Left kidney (tissue), 8 donors: Measurements from ENCODE around the gene LTBR. TPM values are rescaled to one million over a fixed set of nuclear protein-coding genes. Genes with fewer than 3 reads are reported as not detected.
A peak's percentile ranks its signal among the peaks of the same experiment; 100 is the strongest.
"Not testable (repeated sequence)": the region's sequence is repeated elsewhere in the genome, so short reads cannot be mapped to it uniquely, and the experiment has no call there.

Experiments
- DNase-seq: peaks from one replicate; pipeline ENCODE4 v3.0.0-alpha.2; 2013
- long read RNA-seq, 8 donors: transcript quantifications; one replicate each; lab custom pipeline, GENCODE V29; 2026
- polyA plus RNA-seq: library from polyadenylated mRNA; unstranded; fragments of 120-200 nt; gene quantifications from one replicate; pipeline ENCODE4 v1.2.1, GENCODE V29; 2013; ENCODE audit not compliant: insufficient read length

LTBR gene
- 58.2 TPM for polyA plus RNA-seq
- long read RNA-seq, donor 1, transcript LTBR-201 (10 exons, 2,260 nt), result major isoform, 10 of 34 reads
- long read RNA-seq, donor 1, partial matches to known transcripts, result 23 of 34 reads
- long read RNA-seq, donor 1, other reads (novel, unspliced or antisense), result 0 of 34 reads
- long read RNA-seq, donor 2, transcript LTBR-201 (10 exons, 2,260 nt), result major isoform, 10 of 12 reads
- long read RNA-seq, donor 2, partial matches to known transcripts, result 0 of 12 reads
- long read RNA-seq, donor 2, other reads (novel, unspliced or antisense), result 0 of 12 reads
- long read RNA-seq, donor 3, transcript LTBR-201 (10 exons, 2,260 nt), result major isoform, 5 of 7 reads
- long read RNA-seq, donor 3, partial matches to known transcripts, result 0 of 7 reads
- long read RNA-seq, donor 3, other reads (novel, unspliced or antisense), result 0 of 7 reads
- long read RNA-seq, donor 4, result 0 reads
- long read RNA-seq, donor 5, transcript LTBR-201 (10 exons, 2,260 nt), result major isoform, 12 of 13 reads
- long read RNA-seq, donor 5, partial matches to known transcripts, result 0 of 13 reads
- long read RNA-seq, donor 5, other reads (novel, unspliced or antisense), result 0 of 13 reads
- long read RNA-seq, donor 6, transcript LTBR-201 (10 exons, 2,260 nt), result major isoform, 10 of 15 reads
- long read RNA-seq, donor 6, partial matches to known transcripts, result 5 of 15 reads
- long read RNA-seq, donor 6, other reads (novel, unspliced or antisense), result 0 of 15 reads
- long read RNA-seq, donor 7, transcript LTBR-201 (10 exons, 2,260 nt), result major isoform, 13 of 16 reads
- long read RNA-seq, donor 7, partial matches to known transcripts, result 0 of 16 reads
- long read RNA-seq, donor 7, other reads (novel, unspliced or antisense), result 0 of 16 reads
- long read RNA-seq, donor 8, partial matches to known transcripts, result 0 of 6 reads
- long read RNA-seq, donor 8, other reads (novel, unspliced or antisense), result 0 of 6 reads

DNA sequence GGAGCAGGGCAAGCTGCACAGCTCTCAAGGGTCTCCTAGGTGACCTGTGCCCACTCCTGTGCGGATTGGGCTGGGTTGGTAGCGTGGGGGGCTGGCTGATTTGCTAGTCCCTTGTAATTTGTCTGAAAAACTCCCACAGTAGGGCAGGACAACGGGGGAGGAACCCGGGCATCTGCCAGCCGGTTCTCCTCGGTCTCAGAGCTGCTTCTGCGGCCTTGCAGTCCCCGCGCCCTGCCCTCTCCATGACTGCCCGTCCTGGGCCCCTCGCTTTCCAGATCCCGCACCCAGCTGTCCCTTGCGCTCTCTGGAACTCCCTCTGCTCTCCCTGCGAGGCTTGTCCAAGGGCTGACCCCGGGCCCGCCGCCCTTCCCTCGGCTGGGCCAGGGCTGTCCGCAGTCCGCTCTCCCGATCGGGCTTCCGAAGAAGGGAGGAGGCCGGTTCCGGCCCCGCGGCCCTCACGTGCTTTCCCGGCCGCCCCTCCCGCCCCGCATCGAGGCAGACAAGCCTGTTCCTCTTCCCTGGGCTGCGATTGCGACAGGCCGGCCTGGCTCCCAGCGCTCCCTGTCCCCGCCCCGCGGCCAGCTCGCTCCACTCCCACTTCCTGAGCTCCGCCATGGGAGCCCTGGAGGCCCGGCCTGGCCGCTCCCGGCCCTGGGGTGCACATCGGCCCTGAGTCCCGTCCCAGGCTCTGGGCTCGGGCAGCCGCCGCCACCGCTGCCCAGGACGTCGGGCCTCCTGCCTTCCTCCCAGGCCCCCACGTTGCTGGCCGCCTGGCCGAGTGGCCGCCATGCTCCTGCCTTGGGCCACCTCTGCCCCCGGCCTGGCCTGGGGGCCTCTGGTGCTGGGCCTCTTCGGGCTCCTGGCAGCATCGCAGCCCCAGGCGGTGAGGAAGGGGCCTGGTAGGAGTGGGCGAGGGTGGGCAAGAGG lies at the start of gene LTBR:
TSS of gene LTBR (plus strand) at position 591 of the 927 bp plus-strand sequence. CDS start at position 788, 197 bp downstream.
- DNase-seq, result peak; percentile 82

DNA sequence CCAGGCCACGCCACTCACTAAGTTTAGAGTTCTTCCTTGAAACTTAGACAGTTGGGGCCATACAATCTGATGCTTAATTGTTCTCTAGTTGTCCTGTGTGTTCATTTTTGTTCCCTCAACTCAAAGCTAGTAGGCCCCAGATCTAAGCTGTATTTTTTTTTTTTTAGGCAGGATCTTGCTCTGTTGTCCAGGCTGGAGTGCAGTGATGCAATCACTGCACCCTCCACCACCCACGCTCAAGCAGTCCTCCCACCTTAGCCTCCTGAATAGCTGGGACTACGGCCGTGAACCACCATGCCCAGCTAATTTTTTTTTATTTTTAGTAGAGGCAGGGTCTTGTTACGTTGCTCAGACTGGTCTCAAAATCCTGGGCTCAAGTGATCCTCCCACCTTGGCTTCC lies 49.6 kb upstream of the LTBR start:
- DNase-seq, result no peak

DNA sequence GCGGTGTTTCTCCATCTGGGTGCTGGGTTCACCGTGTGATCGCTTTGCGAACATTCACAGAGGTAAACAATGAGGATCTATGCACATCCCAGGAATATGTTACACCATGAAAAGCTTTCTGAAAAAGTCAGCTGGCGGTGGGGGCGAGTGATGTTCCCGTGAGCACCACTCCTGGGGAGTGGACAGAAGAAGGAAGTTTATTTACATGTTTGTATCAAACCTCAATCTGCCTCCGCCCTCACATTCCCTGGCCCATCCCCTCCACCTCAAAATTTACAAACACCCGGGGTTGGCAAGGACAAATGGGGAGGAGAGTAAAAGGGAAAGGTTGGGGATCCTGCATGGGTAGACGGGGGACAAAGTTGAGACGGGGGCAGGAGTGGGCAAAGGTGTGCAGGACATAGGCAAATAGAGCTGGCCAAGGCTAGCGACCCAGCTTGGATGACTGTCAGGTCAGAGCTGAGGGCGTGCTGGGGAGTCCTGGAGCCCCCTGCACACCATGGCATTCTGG lies 49.0 kb upstream of the LTBR start:
- no peak for DNase-seq

DNA sequence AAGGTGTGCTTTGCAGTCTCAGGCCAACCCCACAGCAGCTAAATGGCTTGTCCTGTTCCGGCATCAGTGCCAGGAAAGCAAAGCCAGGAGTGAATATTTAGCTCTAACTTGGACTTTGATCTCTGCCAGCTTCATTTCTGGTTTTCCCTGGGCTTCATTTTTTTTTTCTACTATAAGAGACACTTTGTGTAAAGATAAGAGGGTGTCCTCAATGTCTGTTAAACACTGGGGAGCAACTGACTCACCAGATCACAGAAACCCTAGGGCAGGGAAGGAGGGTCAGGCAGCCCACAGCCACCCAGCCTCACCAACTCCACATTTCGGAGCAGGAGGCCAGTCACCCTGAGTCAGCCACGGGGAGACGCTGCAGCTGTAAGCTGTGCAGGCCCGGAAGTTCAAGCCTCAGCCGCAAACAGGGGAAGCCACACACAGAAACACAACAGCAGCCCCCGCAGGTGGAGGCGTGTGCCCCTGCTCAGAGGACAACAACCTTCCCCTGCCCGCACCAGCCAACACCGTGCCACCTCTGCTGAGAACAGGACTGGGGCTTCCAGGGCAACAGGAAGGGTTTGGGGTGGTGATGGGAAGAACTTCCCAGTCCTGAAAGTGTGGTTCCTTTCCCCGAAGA lies 48.4 kb upstream of the LTBR start:
- no peak for DNase-seq

DNA sequence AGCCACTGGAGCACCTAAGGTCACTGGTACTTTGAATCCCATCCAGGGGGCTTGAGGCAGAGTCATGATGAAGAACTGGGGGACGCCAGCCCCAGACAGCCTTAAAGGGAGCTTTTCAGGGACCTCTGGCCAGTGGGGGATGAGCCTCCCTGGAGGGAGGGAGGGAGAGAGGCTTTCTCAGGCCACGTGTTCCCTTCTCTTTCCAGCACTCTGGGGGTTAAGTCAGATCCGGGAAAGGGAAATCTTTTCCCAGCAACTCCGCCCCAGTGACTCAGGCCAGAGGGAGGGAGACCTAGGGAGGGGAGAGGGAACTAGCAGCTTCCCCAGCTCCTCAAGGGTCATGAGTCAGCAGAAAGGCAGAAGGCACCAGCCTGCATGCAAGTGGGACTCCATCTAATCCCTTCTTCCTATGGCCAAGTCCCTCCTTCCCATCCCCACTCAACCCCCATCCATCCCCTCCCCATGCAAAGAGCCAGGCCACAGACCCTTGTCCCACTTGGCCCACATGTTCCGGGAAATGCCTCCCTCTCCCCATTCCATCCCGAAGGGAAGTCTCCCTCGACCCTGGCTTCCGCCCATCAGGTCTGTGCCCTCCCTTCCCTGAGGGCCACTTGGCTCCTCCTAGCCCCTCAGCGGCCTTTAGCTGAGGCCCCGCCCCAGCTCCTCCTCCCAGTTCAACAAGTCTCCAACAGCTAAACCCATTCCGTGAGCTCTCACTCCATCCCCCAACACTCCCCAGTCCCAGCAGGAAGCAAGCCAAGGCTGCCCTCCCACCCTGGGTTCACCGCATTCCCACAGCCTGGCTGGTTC lies 47.7 kb upstream of the LTBR start:
- peak; percentile 94 for DNase-seq

DNA sequence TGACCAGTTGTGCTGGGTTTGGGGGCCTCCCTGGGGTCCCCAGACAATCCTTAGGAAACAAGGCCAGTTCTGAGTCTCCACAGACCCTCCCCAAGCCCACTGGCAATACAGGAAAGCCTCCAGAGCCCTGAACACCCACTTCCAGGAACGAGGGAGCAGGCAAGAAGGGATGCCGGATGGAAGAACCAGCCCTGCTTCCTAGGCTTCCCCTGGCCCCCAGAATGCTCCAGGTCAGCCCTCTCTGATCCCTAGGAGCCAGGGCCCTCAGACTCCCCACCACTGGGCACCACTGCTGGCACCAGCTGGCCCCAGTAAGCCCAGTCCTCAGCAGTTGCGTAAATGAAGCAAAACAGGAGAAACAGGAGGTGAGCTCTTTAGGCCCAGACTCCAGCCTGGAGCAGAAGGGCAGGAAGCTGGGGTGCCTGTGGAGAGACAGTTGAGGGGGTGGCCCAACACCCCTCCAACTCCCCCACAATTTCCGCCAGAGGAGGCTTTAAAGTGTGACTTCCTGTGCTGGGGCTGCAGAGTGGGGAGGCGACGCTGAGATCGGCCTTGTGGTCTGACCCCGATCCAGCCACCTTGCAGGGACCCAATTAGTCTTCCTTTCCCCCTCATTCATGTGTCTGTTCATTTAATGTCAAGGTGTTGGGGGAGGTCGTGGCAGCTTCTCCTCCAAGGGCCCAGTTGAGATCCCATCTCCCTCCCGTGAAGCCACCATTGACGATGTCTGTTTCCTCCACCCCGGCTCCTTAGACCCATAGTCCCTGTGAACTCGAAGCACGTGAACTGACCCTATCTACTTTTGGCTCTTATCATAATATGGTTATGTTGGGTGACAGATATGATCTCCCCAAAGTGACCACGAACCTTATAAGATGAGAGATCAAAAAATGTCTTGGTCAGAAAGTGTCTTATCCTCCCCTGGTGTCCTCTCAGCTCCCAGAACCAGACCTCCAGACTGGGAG lies 46.8 kb upstream of the LTBR start:
- no peak for DNase-seq

DNA sequence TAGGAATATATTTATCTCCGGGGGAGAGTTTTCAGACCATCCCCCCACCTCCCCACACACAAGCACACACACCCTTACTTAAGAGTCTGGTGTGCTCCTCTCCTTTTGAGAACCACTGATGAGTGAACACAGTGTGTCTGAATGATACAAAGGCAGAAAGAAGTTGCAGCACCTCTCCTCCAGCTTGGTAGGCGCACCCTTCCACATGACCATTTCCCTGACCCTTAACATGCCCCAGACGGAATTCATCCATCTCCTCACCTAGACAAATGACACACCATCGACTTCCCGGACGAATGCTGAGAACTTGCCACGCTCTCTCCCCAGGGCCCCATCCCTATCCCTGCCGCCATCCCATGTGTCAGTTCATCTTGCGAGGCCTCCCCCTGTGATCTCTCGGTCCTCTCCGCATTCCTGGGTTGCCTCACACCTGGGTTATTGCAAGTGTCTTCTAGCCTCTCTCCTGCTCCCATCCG lies 46.0 kb upstream of the LTBR start:
- DNase-seq, result no peak

DNA sequence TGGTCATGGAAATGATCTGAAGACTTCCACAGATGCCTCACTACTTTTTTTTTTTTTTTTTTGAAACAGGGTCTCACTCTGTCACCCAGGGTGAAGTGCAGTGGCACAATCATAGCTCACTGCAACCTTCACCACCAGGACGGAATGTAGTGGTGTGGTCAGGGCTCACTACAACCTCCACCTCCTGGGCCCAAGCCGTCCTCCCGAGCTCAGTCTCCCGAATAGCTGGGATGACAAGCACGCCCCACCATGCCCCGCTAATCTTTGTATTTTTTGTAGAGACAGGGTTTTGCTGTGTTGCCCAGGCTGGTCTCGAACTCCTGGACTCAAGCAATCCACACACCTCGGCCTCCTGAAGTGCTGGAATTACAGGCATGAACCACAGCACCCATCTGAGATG lies 45.4 kb upstream of the LTBR start:
- not testable (repeated sequence) for DNase-seq

DNA sequence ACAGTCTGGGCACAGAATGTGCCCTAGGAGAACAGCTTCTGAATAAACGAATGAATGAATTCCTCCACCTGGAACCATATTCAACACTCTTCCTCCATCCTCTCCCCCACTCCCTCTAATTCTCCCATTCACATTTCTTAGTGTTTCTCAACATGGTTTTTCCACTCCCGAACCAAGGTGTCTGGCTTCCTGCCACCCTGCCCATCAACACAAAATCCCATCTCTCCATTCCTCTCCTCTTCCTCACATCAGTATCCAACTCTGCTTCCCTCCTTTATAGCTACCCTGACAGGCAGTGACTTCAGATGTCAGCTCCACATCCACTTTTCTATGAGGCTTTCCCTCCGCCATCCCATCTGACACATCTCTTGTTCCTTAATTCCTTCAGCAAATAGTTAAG lies 45.0 kb upstream of the LTBR start:
- DNase-seq, result no peak

DNA sequence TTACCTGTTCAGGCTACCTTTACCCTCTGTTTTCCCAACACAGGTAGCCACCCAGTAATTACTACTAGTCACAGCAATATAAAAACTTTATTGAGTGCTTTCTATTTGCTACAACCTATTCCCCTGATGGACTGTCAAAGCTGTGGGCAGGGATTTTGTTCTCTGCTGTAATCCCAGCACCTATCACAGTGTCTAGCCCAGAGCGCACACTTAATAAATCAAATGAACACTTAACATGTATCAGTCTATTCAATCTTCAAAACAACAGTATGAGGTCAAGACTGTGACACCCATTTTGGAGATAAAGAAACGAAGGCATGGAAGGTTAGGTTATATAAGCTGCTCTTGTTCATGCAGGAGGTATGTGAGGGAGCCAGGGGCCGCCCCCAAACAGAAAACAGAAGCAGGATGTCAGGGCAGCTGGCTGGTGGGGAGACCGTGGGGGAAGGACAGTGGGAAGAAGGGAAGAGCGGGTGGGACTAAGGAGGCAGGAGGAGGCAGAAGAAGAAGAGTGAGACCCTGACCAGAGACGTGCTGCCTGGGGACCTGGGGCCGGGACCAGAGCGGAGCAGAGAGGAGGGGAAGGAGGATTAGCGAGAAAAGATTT lies 43.8 kb upstream of the LTBR start:
- no peak for DNase-seq

DNA sequence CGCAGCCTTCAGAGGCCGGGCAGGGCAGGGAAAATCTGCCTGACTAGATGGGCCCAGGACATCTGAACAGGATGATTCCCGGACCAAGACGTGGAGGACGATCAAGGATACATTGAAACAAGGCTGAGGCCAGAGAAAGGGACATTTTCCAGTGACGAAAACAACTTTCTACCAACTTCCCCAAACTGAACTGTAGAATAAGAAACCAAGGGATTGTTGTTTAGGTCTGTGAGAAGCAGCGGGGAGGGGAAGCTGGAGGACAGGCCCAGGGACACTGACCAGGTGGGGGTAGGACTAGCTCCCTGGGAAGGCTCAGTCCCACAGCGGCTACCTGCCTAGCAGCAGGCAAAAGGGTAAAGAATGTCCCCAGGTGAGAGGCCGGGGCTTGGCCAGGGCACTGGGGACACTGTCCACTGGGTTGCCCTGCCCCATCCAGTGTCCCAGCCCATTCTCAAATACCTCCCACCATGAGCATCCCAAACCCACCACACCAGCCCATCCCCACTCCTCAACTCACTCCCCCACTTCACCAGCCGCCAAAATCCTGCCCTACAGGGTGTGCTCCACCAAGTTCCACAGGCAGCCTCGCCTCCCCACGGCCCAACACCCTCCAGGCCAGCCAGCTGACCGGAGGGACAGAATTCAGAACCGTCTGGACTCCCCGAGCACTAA lies 43.1 kb upstream of the LTBR start:
- DNase-seq, result no peak

DNA sequence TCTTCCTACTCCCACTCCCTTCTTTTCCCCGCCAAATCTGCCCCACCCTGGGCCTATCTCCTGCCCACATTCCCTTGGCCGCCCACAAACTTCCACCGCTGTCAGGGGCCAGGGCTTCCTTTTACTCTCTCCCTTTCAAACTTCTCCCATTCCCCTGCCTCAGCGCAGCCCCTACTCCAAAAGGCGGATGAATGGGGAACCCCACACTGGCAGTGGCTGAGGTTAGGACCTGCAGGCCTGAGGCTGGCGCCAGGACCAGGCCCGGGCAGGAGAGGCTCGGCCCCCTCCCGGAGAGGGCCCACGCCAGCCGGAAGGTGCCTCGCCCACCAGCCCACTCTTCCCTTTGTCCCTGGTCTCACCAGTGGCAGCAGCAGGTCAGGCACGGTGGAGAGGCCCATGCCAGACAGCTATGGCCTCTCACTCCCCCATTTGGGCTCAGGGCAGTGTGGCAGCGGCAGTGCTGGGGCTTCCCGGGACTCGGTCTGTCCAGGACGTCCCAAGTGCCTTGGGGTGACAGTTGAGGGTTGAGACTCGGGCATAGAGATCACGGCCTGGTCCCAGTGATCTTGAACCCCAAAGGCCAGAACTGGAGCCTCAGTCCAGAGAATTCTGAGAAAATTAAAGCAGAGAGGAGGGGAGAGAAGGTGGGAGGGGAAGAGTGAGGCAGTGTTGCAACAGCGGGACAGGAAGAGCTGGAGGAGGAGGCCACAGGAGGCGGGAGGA lies 42.4 kb upstream of the LTBR start, which contains the start of gene TNFRSF1A:
TSS of gene TNFRSF1A (minus strand) at position 660 of the 723 bp plus-strand sequence. CDS start at position 398, 262 bp downstream.
- DNase-seq, result peak; percentile 76

DNA sequence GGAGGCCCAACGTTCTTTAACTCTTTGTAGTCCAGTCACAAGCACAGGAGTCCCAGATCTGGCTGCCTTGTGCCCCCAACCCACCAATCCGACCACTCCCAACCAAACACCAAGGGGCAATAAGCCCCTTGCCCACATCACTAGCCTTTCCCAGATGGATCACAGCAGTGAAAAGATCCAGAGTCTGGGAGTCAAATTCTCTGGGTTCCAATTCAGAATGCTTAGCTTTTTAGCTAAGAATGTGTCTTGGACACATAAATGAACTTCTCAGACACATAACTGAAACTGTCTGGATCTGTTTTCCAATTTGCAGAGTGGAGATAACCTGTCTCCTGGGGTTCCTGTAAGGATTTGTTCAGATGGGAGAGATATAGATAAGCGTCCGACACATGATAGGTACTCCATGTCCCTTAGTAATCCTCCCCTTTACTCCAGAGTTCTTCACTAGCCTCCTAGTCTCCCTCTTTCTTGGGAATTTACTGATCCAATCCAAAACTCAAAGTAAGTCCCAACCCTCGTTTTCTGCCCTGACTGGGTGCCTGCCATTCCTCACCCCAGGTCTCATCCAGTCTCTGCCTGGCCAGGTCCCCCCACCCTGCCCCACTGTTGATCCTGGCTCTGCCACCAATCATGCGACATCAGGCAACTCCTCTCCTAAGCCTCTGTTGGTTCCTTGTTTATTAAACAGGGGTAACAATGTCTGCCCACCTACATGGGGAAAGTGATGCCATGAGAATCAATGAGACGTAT lies 41.6 kb upstream of the LTBR start:
- DNase-seq, result no peak

DNA sequence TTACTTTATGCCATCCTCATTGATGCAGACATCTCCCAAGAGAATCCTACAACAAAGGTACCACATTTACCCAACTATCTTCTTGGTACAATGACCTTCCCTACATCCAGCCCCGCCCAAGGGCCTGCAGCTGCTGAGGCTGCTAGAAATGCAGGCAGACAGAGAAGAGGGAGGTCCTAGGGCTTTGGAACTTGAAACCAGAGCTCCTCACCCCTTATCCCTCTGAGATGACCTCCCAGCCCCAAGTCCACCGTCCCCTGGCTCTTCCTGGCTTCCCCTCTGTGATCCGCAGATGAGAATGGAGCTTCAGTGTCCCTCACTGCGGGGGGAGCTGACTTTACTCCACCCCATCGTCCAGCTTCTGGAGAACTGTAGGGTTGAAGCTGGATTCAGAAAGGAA lies 40.4 kb upstream of the LTBR start:
- no peak for DNase-seq

DNA sequence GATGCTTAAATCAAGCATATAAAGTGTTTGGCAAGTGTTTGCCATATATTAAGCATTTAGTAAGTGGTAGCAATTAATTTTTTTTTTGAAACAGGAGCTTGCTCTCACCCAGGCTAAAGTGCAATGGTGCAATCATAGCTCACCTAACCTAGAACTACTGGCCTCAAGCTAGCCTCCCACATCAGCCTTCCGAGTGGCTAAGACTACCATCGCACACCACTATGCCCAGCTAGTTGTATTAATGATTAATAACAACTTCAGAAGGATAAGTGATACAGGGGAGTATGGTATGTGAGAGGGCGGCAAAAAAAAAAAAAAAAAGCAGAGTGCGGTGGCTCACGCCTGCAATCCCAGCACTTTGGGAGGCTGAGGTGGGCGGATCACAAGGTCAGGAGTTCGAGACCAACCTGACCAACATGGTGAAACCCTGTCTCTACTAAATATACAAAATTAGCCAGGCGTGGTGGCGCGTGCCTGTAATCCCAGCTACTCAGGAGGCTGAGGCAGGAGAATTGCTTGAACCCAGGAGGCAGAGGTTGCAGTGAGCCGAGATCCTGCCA lies 39.8 kb upstream of the LTBR start:
- not testable (repeated sequence) for DNase-seq
